Measurements from ENCODE around the gene INTS6L. TPM values are rescaled to one million over a fixed set of nuclear protein-coding genes. Genes with fewer than 3 reads are reported as not detected.

INTS6L gene
- total RNA-seq, 4 donors from 2014 or later, result 4.3 to 14.9 (median 6.4) TPM

DNA sequence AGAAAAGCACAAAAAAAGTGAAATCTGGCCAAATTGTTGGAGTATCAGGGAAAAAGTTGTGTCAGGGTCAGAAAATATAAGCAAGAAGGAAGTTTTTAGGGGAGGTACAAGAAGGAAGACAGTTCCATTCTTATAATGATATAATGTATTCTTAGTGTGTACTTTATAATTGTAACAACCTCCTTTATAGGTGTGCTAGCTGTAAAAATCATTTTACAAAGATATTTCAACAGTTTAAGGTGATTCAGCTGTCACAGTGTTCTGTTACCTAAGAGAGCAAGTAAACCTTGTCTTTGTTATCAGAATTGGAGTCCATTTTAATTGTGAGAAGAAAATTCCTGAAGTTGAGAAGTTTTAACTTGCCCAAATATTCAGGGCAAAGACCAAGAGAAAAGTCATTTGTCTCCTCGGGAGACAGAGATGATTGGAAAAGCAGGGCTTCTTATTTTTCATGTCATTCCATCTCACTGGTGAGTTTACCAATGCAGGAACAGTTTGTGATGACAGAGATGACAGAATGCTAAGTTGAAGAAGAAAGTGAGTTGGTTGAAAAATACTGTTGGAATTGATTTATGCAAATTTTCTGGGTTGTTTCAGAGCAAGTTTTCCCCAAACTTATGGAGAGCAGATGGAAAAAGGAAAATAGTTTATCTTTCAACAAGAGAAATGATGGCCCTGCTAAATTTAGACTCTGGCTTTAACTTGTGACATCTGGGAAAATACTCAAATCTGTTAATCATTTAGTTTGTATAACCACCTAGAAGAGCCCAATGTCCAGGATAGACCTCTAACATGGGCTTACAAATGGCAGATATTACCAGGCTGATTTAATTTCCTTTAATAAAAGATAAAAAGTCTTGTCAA lies 14.8 kb downstream of the INTS6L start:
- H3K36me3 ChIP-seq, result no peaks in the 10 kb centered on the region
- no peak for DNase-seq
- intact Hi-C loops (cut with DNase I), result no loop called here
- H3K4me1 ChIP-seq, result peaks cover 0 to 33% (median 4%) of the 10 kb centered on the region in 3 donors
- H3K9me3 ChIP-seq, result no peaks in the 10 kb centered on the region
- H3K27ac ChIP-seq, result peak overlapping the region in 2 of 4 donors; percentile 38 to 55
- TF ChIP-seq, protein P1, sequence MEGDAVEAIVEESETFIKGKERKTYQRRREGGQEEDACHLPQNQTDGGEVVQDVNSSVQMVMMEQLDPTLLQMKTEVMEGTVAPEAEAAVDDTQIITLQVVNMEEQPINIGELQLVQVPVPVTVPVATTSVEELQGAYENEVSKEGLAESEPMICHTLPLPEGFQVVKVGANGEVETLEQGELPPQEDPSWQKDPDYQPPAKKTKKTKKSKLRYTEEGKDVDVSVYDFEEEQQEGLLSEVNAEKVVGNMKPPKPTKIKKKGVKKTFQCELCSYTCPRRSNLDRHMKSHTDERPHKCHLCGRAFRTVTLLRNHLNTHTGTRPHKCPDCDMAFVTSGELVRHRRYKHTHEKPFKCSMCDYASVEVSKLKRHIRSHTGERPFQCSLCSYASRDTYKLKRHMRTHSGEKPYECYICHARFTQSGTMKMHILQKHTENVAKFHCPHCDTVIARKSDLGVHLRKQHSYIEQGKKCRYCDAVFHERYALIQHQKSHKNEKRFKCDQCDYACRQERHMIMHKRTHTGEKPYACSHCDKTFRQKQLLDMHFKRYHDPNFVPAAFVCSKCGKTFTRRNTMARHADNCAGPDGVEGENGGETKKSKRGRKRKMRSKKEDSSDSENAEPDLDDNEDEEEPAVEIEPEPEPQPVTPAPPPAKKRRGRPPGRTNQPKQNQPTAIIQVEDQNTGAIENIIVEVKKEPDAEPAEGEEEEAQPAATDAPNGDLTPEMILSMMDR (IDR thresholded peaks at IDR 0.05), result no peak
- no peak for TF ChIP-seq POLR2A (IDR thresholded peaks at IDR 0.05)
- no peaks in the 10 kb centered on the region for H3K27me3 ChIP-seq
- WGBS, 2 donors, result 24 to 43% methylated on average over 1 of the region's 1 CpG
- no peak overlapping the region for H3K4me3 ChIP-seq

DNA sequence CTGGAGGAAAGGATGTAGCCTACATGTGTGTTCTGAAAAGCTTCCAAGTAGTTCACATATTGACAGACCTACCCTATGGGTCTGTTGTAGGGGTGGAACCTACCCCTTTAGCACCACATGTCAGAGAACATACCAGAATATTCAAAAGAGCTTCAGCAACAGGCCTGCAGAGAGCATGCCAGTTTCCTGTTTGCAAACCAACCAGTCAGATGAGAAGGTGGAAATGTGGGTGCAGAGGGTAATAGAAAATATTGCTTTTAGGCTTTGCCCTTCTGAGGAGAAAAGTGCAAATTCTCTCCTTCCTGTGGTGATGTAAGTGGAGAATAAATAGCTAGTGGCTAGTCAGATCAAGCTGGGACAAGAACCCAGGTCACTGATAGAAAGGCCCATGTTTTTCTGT lies 16.4 kb downstream of the INTS6L start:
- no peak for DNase-seq
- intact Hi-C loops (cut with DNase I), result no loop called here
- Histone ChIP-seq H3K4me3 (no peak overlapping the region), H3K36me3 (no peaks in the 10 kb centered on the region), H3K27ac (peak overlapping the region in 1 of 4 donors; percentile 55), H3K9me3 (no peaks in the 10 kb centered on the region), H3K27me3 (no peaks in the 10 kb centered on the region), H3K4me1 (peaks cover 0 to 33% (median 4%) of the 10 kb centered on the region in 3 donors)
- no peak for TF ChIP-seq POLR2A (IDR thresholded peaks at IDR 0.05)
- TF ChIP-seq, protein P1 (IDR thresholded peaks at IDR 0.05), result no peak

DNA sequence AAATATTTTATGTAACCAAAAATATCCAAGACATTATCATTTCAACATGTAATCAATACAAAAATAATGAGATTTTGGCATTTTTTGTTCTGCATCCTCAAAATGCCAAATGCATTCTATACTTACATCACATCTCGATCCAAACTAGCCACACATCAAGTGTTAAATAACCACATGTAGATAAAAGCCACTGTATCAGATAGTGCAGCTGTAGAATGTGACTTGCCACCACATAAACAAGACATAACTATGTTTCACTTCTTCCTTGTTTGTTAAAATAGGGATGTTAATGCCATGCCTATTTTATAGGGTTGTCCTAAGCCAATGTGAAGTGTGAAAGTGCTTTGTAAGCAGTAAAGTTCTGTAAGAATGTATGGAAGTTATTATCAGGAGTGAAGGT lies 20.9 kb downstream of the INTS6L start:
- no peaks in the 10 kb centered on the region for H3K27me3 ChIP-seq
- H3K4me1 ChIP-seq, result peaks cover 0 to 22% (median 0%) of the 10 kb centered on the region in 3 donors
- H3K9me3 ChIP-seq, result no peaks in the 10 kb centered on the region
- intact Hi-C loops (cut with DNase I), result no loop called here
- TF ChIP-seq, protein P1 (IDR thresholded peaks at IDR 0.05), result no peak
- TF ChIP-seq POLR2A (IDR thresholded peaks at IDR 0.05), result no peak
- WGBS, 2 donors, result 71 to 100% methylated on average over 1 of the region's 1 CpG
- H3K36me3 ChIP-seq, result no peaks in the 10 kb centered on the region
- no peak overlapping the region for H3K27ac ChIP-seq
- H3K4me3 ChIP-seq, result no peak overlapping the region
- DNase-seq, result no peak

DNA sequence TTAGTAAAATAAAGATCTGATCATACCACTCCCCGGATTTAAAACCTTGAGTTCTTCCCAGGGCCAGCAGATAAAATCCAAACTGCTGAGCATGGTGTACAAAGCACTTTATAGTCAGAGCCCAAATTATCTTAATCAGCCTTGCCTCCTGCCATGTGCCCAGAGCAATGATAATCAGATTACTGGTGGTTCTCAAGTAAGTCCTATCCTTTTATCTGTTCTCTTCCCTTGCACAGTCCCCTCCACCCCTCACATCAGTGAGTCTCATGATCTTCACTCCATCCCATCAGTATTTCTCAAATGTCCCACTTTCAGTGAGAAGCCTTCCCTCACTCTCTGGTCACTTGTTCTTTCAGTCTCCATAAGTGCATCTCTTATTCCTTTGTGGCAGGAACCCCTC lies 22.7 kb downstream of the INTS6L start:
- no peaks in the 10 kb centered on the region for H3K9me3 ChIP-seq
- WGBS, 2 donors, result 53 to 89% methylated on average over 1 of the region's 1 CpG
- no peak overlapping the region for H3K4me3 ChIP-seq
- intact Hi-C loops (cut with DNase I), result no loop called here
- H3K36me3 ChIP-seq, result no peaks in the 10 kb centered on the region
- H3K4me1 ChIP-seq, result peaks cover 0 to 12% (median 0%) of the 10 kb centered on the region in 3 donors
- no peak overlapping the region for H3K27ac ChIP-seq
- no peaks in the 10 kb centered on the region for H3K27me3 ChIP-seq
- TF ChIP-seq POLR2A (IDR thresholded peaks at IDR 0.05), result no peak
- TF ChIP-seq, protein P1 (IDR thresholded peaks at IDR 0.05), result no peak
- no peak for DNase-seq

DNA sequence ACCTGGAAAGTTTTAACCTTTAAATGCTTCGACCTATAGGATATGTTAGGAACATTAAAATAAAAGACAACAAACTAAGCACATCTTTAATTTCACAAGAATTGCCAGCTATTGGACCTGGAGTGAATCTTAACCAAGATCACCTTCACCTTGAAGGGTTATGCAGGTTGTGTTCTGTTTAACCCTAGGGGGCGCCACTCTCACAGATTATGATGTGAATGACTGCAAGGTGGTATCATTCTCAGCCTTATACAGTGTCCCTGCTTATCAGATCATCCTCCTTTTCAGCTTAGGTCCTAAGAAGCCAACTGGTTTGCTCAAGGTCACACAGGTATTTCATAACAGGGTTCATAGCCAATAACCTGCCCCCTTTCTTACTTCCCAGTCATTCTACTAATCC lies 23.5 kb downstream of the INTS6L start:
- Histone ChIP-seq H3K4me1 (peaks cover 0 to 12% (median 0%) of the 10 kb centered on the region in 3 donors), H3K36me3 (no peaks in the 10 kb centered on the region), H3K27ac (no peak overlapping the region), H3K27me3 (no peaks in the 10 kb centered on the region), H3K9me3 (no peaks in the 10 kb centered on the region), H3K4me3 (no peak overlapping the region)
- intact Hi-C loops (cut with DNase I), result no loop called here
- TF ChIP-seq, protein P1 (IDR thresholded peaks at IDR 0.05), result peak in 2 of 6 experiments; percentile 8 to 10
- TF ChIP-seq POLR2A (IDR thresholded peaks at IDR 0.05), result no peak
- no peak for DNase-seq
- WGBS, 2 donors, result 44 to 57% methylated on average over 2 of the region's 2 CpGs
